BLaER1 (cell line): ENCODE results near the gene CCNT2.
A peak's percentile ranks its signal among the peaks of the same experiment; 100 is the strongest.
"Not testable (repeated sequence)": the region's sequence is repeated elsewhere in the genome, so short reads cannot be mapped to it uniquely, and the experiment has no call there.

Experiments used
- H3K27ac ChIP-seq: shearing (Covaris generic); formaldehyde crosslinking; 2 replicates; pipeline ENCODE4 v1.8.1; 2022
- H3K27me3 ChIP-seq: shearing (Covaris generic); formaldehyde crosslinking; 2 replicates; pipeline ENCODE4 v1.8.1; 2022
- H3K36me3 ChIP-seq: shearing (Covaris generic); formaldehyde crosslinking; 2 replicates; pipeline ENCODE4 v1.8.1; 2022
- H3K4me1 ChIP-seq: shearing (Covaris generic); formaldehyde crosslinking; 2 replicates; pipeline ENCODE4 v1.8.1; 2022
- H3K4me2 ChIP-seq: shearing (Covaris generic); formaldehyde crosslinking; 2 replicates; pipeline ENCODE4 v1.8.1; 2022
- H3K4me3 ChIP-seq: shearing (Covaris generic); formaldehyde crosslinking; 2 replicates; pipeline ENCODE4 v1.8.1; 2022
- H3K9ac ChIP-seq: shearing (Covaris generic); formaldehyde crosslinking; 2 replicates; pipeline ENCODE4 v1.8.1; 2022
- H3K9me3 ChIP-seq: shearing (Covaris generic); formaldehyde crosslinking; 2 replicates; pipeline ENCODE4 v1.8.1; 2022
- H4K20me1 ChIP-seq: shearing (Covaris generic); formaldehyde crosslinking; 2 replicates; pipeline ENCODE4 v1.8.1; 2022
- Cebpa-rat ChIP-seq: shearing (Covaris generic); IDR thresholded peaks from 2 replicates; pipeline ENCODE4 v1.8.1; 2022

The CCNT2 gene

GRCh38 chr2:134973241-134974138 is 54.9 kb downstream of the CCNT2 start:
- peaks cover 62% of the 10 kb centered on the region for H3K9me3 ChIP-seq
- H3K4me3 ChIP-seq = no peak overlapping the region

DNA sequence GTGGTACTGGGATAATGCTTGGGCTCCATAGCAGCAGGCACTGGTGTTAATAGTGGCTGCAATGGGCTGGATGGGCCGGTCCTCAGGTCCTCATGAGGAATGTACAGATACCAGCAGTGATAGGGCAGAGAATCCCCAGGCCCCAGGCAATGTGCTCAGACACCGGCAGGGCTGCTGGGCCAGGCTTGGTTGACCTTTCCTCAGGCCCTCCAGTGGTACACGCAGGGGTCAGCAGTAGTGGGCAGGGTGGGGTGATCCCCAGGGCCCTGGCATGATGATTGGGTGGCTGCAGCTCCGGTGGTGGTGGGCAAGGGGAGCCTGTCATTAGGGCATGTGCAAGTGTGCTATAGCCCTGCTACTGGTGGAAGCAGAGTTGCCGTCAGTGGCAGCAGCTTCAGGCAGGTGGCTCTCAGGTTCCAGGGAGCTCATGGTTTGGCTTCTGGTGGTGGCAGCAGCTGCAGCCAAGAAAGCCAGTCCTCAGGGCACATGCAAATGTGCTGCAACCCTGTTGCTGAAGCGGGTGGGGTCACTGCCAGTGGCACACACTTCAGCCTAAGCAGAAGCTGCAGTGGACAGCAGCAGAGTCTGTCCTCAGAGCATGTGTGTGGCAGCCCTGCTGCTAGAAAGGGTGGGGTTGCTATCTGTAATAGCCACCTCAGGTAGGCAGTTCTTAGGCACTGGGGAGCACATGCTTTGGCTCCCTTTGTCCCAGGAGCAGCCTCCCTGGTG is 56.8 kb downstream of the CCNT2 start:
- Histone ChIP-seq H3K27me3 (no peaks in the 10 kb centered on the region), H4K20me1 (no peaks in the 10 kb centered on the region), H3K4me2 (peak overlapping the region; percentile 89), H3K9ac (peak overlapping the region; percentile 85), H3K4me3 (peak overlapping the region; percentile 53), H3K9me3 (peaks cover 43% of the 10 kb centered on the region), H3K27ac (peak overlapping the region; percentile 99), H3K4me1 (peaks cover 59% of the 10 kb centered on the region), H3K36me3 (peaks cover 3% of the 10 kb centered on the region; the same call in 1 of the 2 replicates)
- TF ChIP-seq Cebpa-rat = no peak

More at GRCh38 chr2:134973241-134974138, 54.9 kb downstream of the CCNT2 start:
- Histone ChIP-seq H3K9ac (no peak overlapping the region), H3K36me3 (peaks cover 3% of the 10 kb centered on the region; the same call in 1 of the 2 replicates), H3K27me3 (no peaks in the 10 kb centered on the region), H3K4me1 (peaks cover 39% of the 10 kb centered on the region), H4K20me1 (no peaks in the 10 kb centered on the region), H3K4me2 (no peak overlapping the region), H3K27ac (no peak overlapping the region)
- no peak for TF ChIP-seq Cebpa-rat

- peak overlapping the region; percentile 89 for H3K4me2 ChIP-seq
- H3K27ac ChIP-seq = peak overlapping the region; percentile 99
- peaks cover 41% of the 10 kb centered on the region for H3K9me3 ChIP-seq
- H3K4me1 ChIP-seq = peaks cover 62% of the 10 kb centered on the region
- no peaks in the 10 kb centered on the region for H3K27me3 ChIP-seq
- H3K4me3 ChIP-seq = peak overlapping the region; percentile 53
- peak overlapping the region; percentile 85 for H3K9ac ChIP-seq
- no peak for TF ChIP-seq Cebpa-rat
- no peaks in the 10 kb centered on the region for H4K20me1 ChIP-seq
- peaks cover 3% of the 10 kb centered on the region; the same call in 1 of the 2 replicates for H3K36me3 ChIP-seq
Measured at GRCh38 chr2:134976074-134976702, 57.6 kb downstream of the CCNT2 start.

- H3K27ac ChIP-seq = peak overlapping the region; percentile 99
- H3K4me3 ChIP-seq = not testable (repeated sequence)
- peak overlapping the region; percentile 89 for H3K4me2 ChIP-seq
Measured at GRCh38 chr2:134977104-134977503, 58.5 kb downstream of the CCNT2 start.

DNA sequence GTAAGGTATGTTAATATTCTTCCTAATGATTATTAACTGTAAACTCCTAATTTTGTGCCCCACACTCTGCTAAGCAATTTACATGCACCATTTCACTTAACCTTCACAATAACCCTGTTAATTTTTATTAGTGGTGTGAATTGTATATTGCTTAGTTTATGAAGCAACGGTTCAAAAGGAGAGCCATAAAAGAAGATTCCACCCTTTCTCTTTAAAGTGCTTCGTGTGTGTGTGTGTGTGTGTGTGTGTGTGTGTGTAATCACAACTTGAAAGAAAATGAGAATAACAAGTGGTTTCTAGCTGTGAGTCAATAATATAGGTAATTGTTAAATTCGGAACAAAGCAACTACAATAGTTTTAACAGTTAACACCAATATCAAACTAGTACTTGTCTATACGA is 60.6 kb downstream of the CCNT2 start:
- no peak for TF ChIP-seq Cebpa-rat

More at GRCh38 chr2:134977104-134977503, 58.5 kb downstream of the CCNT2 start:
- Histone ChIP-seq H3K9ac (peak overlapping the region; percentile 85; the same call in 1 of the 2 replicates), H3K9me3 (peaks cover 39% of the 10 kb centered on the region), H3K4me1 (peaks cover 70% of the 10 kb centered on the region)
- H3K27me3 ChIP-seq, H4K20me1 ChIP-seq, H3K36me3 ChIP-seq: not testable (repeated sequence)

DNA sequence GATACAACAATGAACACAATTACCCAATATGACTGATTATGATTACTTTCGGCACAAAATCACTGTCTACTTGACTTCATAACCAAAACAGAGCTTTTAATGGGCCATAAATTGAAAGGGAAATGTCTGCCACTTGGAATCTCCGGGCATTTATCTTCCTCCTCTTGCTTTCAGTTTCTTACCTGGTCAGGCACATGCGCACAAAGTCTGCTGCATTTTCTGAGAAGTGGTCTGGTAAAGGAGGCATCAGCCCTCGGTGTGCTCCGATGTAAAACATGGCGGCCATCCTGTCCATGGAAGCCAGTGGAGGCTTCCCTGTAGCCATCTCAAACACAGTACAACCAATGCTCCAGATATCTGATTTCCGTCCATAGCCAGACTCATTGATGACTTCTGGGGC is 62.0 kb downstream of the CCNT2 start:
- Histone ChIP-seq H3K27ac (peak overlapping the region; percentile 99; the same call in 1 of the 2 replicates), H3K36me3 (peaks cover 17% of the 10 kb centered on the region), H3K4me3 (no peak overlapping the region), H3K9ac (no peak overlapping the region), H4K20me1 (no peaks in the 10 kb centered on the region), H3K27me3 (no peaks in the 10 kb centered on the region), H3K4me1 (peaks cover 80% of the 10 kb centered on the region), H3K4me2 (no peak overlapping the region), H3K9me3 (peaks cover 26% of the 10 kb centered on the region)
- no peak for TF ChIP-seq Cebpa-rat

More for the DNA sequence above, 60.6 kb downstream of the CCNT2 start:
- H3K36me3 ChIP-seq = peaks cover 7% of the 10 kb centered on the region
- H3K4me2 ChIP-seq = peak overlapping the region; percentile 89
- H3K27ac ChIP-seq = peak overlapping the region; percentile 99
- H3K4me3 ChIP-seq = no peak overlapping the region
- H3K9me3 ChIP-seq = peaks cover 26% of the 10 kb centered on the region
- peaks cover 89% of the 10 kb centered on the region for H3K4me1 ChIP-seq
- H3K27me3 ChIP-seq = no peaks in the 10 kb centered on the region
- no peaks in the 10 kb centered on the region for H4K20me1 ChIP-seq
- H3K9ac ChIP-seq = peak overlapping the region; percentile 36; the same call in 1 of the 2 replicates

DNA sequence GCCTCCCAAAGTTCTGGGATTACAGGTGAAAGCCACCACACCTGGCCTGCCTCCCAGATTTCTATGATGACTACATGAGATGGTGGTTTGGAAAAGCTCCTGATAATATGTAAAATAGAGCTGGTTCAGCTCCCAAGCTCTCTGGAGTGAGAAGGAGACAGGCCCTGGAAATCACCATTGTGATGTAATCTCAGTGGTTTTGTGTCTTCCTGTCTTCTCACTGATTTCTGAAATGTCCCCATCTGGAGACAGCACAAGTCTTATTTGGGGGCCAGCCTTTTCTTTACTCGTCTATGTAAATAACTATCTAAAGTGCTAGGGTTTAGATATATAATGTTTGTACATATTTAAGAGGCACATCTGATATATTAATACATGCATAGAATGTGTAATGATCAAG is 64.0 kb downstream of the CCNT2 start:
- TF ChIP-seq Cebpa-rat = 0 out of 2 replicates have a peak, but pooled peaks have one; percentile 22
- no peak overlapping the region for H3K4me3 ChIP-seq
- H3K36me3 ChIP-seq = peaks cover 17% of the 10 kb centered on the region
- H3K9ac ChIP-seq = peak overlapping the region; percentile 16; the same call in 1 of the 2 replicates
- peaks cover 26% of the 10 kb centered on the region for H3K9me3 ChIP-seq
- peaks cover 60% of the 10 kb centered on the region for H3K4me1 ChIP-seq
- peak overlapping the region; percentile 56 for H3K4me2 ChIP-seq
- H3K27me3 ChIP-seq = no peaks in the 10 kb centered on the region
- peak overlapping the region; percentile 77 for H3K27ac ChIP-seq
- no peaks in the 10 kb centered on the region for H4K20me1 ChIP-seq

DNA sequence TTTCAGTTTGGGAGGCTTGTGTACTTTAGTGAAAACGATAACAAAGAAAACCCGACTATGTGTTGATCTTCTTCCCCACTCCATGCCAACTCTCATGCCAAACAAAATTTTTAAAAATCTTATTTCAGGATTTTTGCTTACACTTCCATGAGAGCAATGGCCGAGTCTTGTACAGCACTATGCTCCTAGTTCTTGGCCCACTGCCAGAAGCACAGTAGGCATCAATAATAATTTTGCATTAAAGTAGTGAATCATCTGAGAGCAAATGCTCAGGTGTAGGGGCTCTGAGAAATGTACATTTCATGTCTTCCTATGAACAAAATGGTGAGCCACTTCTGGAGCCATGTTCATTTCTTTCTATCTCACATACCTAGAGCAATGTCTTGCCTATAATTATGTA is 66.4 kb downstream of the CCNT2 start:
- no peak overlapping the region for H3K9ac ChIP-seq
- H4K20me1 ChIP-seq = no peaks in the 10 kb centered on the region
- no peak for TF ChIP-seq Cebpa-rat
- no peaks in the 10 kb centered on the region for H3K27me3 ChIP-seq
- H3K4me3 ChIP-seq = no peak overlapping the region
- H3K4me2 ChIP-seq = no peak overlapping the region
- peaks cover 17% of the 10 kb centered on the region for H3K36me3 ChIP-seq
- H3K9me3 ChIP-seq = peaks cover 26% of the 10 kb centered on the region
- H3K4me1 ChIP-seq = peaks cover 43% of the 10 kb centered on the region
- H3K27ac ChIP-seq = no peak overlapping the region

DNA sequence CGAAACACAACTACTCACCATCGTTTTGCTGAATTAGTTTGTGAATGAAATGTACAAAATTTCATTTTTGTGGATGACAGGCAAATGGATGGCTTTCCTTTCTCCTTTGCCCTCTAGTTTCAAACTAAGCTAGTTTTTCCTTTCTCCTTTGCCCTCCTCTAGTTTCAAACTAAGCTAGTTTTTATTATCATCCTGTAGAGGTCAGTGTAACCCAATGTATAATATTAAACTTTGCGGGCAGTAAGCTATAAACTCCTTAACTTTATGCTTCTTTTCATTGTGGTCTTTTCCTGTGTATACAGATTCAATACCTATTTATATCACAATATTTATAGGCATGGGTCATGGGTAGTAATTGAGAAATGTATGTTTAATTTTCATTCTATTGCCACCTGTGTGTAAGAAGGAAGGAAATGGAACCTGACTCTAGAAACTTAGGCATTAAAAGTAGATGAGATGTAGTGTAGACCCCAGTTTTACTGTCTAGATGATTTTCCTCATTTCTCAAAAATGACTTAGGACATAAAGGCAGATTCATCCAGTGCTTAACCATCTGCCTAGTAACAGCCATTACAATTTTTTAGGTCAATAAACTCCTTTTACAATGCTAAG is 70.5 kb downstream of the CCNT2 start:
- no peak overlapping the region for H3K4me3 ChIP-seq
- H3K4me1 ChIP-seq = peaks cover 9% of the 10 kb centered on the region; the same call in 1 of the 2 replicates
- H3K4me2 ChIP-seq = no peak overlapping the region
- no peak overlapping the region for H3K27ac ChIP-seq
- no peak for TF ChIP-seq Cebpa-rat
- no peaks in the 10 kb centered on the region for H4K20me1 ChIP-seq
- H3K9me3 ChIP-seq = peaks cover 11% of the 10 kb centered on the region
- H3K9ac ChIP-seq = no peak overlapping the region
- no peaks in the 10 kb centered on the region for H3K27me3 ChIP-seq
- peaks cover 12% of the 10 kb centered on the region for H3K36me3 ChIP-seq
